Activated gamma-delta T cell treated with anti-CD3 and anti-CD28 coated beads, Interleukin-2, amount 50 U/mL, for 16 hours (primary cell): ENCODE data around the gene PAX5.

Experiments
- DNase-seq: peaks from one replicate; pipeline ENCODE4 v3.0.0-alpha.2; 2020; ENCODE audit warnings: low read depth

Gene PAX5

DNA sequence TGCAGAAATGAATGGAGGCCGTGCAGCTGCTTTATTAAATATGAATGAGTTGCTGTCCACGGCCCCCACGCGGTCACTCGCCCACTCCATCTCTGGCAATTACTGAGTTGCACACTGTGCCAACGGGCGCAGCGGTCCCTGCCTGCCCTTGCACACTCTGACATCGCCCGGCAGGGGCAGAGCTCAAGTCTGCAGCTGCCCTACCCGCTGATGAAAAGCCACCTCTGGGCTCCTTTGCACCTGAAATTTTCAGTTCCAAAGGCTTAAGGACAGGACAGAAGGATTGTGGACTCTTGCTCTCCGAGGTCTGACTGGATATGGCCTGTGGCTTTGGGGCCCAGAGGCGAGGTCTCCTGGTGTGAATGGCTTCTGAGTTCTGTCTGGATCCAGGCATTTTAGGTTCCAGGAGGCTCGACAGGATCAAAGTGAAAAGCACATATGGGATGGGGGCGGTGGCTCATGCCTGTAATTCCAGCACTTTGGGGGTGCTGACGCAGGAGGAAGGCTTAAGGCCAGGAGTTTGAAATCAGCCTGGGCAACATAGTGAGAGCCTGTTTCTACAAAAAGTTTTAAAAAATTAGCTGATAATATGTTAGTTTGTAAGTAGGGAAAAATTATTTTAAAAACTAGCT lies 201.8 kb downstream of the PAX5 start:
- no peak for DNase-seq

DNA sequence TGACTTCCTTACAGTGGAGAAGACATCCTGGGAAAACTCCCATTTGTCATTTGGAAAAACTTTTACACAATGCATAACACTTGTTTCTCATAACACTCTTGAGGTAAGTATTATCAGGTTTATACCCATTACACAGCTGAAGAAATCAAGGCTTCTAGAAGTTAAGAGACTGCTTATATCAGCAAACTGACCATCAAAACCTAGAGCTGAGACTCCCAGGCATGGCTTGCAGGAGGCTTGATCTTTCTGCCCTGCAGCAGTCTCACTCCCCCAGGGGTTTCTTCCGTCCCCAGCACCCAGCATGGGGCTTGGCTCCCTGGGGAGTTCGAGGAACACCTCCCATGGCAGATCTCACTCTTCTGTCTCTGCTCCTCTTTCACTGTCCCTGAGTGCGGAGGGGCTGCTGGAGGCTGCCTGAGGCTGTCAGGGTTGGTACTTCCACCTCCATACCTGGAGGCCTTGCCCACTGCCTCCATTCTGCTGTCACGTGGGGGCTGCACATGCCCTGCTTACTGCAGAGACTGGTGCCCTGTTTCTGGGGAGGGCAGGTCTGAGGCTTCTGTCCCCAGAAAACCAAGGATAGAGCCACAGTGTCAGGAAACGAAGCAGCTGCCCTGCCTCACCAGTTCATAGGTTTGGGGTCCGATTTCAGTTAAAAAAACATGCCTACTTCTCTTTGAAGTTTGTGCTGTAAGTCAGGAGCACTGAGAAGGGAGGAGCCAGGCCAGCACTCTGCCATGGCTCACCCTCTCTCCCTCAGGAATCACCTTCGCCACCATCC lies 202.5 kb downstream of the PAX5 start:
- DNase-seq, result no peak

GRCh38 chr9:36828611-36829013 lies 205.5 kb downstream of the PAX5 start:
- DNase-seq, result no peak

- DNase-seq, result no peak
Observed at GRCh38 chr9:36827593-36827992, 206.5 kb downstream of the PAX5 start.

DNA sequence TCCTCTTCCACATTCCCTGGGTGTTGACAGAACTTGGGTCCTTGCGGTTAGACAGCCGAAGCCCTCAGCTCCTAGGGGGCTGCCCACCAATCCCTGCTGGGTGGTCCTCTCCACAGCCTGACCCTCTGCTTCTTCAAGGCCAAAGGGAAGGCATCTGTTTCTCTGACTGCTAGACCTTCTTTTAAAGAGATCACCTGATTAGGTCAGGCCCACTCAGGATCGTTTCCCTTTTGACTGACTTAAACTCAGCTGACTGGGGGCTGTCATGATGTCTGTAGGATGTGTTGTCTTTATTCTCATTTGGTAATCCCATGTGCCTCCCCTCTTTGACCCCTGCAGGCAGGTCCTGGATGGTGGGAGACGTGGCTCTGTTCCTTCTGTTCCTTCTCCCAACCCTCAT lies 207.5 kb downstream of the PAX5 start:
- no peak for DNase-seq

DNA sequence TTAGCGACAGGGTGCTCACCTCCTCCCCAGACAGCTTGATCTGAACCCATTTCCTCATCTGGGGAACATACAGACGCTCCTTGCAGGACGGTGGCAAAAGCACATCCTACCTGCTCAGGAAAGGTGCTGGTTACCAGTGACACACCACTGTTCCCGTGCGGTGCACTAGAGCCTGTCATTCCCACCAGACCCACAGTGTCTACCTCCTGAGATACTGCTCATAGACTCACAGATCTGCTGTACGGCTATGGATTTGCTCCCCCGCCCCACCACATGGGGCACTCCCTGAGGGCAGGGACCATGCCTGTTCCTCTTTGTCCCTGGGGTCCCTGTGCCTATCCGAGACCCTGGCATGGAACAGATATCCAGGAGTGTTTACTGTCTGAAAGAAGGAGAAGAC lies 208.9 kb downstream of the PAX5 start:
- DNase-seq, result no peak

- no peak for DNase-seq
Observed at GRCh38 chr9:36823934-36824333, 210.1 kb downstream of the PAX5 start.

- no peak for DNase-seq
Observed at GRCh38 chr9:36823466-36823865, 210.6 kb downstream of the PAX5 start.

- no peak for DNase-seq
Observed at GRCh38 chr9:36822201-36822600, 211.9 kb downstream of the PAX5 start.

DNA sequence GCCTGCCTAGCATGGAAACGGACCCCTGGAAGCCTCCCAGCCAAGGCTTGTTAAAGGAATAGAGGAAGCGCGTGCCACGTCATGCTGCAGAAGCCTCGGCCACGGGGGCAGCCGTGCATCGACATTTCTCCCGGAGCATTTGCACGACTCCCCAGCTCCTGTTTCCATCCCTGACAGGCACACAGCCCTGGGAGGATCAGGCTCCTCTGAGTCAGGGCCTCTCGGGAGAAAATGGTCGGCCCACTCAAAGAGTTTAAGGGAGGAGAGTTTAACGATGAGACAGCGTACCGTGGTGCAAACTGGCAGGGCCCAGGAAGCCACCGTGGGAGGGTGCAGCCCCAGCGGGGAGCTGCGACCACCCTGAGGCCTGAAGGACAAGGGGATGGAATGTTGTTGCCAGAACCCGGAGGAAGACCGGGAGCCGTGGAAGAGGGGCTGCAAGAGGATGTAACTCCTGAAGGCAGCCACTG lies 213.6 kb downstream of the PAX5 start:
- no peak for DNase-seq

DNA sequence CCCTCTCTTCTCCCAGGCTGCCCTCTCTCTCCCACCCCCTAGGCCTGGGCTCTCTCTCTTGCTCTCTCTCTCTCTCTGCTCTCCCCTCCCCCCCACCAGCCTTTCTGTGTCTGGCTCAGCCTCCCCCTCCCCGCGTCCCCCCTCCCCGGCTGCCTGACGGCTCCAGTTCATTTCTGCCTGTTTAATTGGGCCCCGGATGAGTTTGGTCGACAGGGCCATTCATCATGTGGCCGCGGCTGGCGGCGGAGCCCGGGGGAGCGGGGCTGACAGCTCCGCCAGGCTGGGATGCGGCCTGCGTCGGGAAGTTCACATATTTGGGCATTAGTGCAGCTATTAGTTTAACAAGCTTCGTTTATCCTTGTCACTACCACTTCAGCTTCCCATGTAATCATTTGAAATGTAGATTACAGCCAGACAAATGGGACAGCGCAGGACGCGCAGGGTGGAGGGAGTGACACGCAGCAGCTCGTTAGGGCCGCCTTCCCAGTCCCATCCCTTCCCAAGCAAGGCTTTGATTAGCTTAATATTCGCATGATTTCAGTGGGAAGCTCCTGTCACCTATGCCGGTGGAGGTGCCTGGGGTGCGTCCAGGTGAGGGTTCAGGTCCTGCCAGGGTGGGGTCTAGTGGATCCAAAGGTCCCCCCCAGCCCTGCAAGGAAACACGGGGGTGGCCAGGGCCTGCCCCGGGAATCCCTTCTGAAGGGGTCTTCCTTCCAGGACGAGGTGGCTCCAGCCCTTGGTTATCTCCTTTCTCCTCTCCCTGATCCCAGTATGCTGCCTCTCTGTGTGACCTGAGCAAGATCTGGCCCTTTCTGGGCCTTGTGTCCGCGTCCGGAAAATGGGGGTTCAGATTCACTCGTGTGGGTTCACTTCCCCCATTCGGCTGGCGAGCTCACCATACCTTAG lies 214.8 kb downstream of the PAX5 start:
- no peak for DNase-seq

GRCh38 chr9:36818242-36818938 lies 215.7 kb downstream of the PAX5 start:
- DNase-seq, result no peak

DNA sequence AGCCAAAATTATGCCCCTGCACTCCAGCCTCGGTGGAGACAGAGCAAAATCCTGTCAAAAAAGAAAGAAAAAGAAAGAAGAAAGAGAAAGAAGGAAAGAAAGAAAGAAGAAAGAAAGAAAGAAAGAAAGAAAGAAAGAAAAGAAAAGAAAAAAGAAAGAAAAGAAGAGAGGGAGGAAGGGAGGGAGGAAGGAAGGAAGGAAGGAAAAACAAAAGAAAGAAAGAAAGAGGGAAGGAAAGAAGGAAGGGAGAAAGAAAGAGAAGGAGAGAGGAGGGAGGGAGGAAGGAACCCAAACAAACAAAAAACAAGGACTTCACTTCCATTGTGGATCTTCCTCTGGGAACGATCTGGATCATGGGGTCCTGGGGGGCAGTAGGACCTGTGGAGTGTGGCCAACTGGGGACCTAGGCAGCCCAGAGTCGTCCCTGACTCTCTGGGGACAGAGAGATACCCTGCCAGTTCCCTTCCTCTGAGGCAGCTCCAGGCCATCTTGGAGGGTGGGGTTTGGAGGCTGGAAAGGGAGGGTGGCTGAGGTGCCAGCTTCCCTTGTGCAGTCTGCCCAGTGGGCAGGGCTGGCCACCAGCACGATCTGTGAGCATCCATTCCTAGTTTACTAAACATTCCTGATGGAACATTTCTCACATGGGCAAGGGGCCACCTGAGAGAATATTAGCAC lies 216.8 kb downstream of the PAX5 start:
- no peak for DNase-seq

DNA sequence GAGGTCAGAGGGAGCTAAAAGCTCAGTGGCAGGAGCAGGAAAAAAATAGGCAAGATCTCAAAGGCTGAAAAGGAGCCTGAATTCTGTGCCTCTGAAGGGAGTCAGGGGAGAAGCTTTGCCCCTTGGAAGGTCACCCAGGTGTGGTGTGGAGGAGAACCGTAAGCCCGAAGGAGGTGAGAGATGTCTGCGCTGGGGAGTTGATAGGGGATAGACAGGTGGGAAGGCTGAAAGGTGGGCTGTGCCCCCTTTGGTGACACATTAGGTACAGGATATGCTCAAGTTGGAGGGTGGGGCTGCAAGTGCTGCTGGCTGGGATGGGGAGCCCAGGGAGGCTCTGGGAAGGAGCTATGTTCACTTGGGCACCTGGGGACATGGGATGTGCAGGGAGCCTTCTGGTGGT lies 217.7 kb downstream of the PAX5 start:
- DNase-seq, result no peak

DNA sequence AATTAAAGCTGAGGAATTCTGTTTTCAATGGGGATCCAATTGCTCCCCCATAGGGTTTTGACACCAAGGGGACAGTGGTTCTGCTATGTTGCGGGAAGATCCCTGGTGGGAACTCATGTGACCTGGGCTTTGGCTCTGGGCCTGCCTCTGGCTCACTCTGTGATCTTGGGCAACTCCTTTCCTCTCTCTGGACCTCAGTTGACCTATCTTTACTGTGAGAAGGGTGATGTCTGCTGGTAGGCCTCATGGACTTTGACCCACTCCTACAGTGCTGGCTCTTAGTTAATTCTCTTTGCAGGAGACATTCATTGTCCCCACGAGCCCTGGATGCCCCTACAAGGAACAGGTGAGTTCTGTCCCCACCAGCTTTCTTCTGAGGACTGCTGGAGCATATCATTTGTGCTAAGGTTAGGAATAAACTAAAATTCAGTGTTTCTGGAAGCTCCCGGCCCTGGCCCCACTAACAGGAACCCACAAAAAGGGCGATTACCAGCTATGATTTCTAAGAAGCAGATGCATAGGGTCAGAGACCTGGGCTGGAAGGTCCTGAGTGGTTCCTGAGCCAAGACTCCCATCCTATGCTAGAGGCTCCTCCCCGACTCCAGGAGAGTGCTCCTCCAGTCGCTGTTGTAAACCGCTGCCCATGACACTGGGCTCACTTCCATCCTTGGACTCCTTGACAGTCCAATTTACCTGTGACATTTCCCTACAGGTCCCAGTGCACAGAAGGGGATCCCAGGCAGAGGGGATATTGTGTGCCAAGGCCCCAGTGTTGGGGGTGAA lies 218.3 kb downstream of the PAX5 start:
- no peak for DNase-seq

DNA sequence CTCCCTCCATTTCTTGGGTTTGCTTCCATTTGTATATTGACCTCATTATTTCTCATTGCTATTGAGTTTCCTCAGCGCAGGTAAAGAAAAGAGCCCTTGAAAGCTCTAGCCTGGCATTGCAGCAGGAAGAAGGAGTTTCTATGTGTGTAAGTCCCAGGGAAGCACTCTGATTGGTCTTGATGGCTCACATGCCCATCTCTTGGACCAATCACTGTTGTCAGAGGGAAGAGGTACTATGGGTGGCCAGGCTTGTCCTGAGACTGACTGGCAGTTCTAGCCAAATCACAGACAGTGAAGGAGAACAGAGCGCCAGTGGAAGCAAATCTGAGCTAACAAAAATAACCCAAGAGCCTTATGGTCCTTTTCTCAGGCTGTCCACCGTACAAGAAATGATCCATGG lies 219.0 kb downstream of the PAX5 start:
- DNase-seq, result no peak

DNA sequence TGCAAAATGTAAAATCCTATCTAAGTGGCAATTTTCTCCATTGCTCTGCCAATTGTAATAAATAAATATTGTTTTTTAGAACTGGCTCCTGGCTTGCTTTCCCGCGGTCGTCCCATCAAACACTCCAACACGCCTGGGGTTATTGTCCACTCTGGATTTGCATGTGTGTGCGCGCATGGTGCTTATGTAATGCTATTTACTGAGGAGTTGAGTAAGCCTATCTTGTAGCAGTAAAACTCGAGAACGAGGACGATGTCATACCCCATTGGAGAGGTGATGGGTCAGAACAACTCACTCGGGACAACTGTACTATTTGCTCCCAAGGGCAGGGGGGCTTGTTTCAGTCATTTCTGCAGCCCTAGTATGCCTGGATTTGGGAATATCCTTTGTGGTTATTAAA lies 220.9 kb downstream of the PAX5 start:
- no peak for DNase-seq

DNA sequence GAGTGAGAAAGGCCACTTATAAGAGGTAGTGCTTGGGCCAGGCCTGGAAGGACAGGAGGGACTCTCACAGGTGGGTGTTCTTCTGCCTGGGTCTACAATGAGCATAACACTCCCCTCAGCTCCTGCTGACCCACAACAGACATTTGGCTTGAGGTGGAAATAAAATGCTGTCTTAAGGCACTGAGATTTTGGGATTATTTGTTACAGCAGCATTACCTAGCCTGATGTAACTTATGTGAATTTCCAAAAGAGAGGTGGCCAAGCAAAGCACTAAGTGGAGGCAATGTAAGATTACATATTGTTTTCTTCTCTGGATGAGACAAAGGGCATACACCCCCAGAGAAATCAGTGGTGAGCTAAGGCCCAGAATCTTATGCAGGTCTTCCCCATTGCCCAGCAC lies 221.5 kb downstream of the PAX5 start:
- no peak for DNase-seq

DNA sequence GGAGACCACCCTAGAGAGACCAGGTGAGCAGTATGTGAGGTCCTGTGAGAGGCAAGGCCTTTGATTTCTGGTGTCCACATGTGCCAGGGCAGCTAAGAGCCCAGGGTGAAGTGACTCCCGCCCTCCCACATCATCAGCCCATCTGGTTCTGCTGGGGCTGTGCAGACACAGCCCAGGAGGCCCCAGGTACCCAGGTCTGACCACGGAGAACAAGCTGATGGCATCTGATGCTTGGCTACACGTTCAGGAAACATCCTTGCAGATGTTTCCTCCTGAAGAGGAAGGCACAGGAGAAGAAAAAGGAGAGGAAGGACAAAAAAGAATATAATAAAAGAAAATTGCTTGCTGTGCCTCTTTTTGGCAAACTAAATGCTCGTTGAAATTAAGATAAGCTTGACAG lies 225.8 kb downstream of the PAX5 start:
- DNase-seq, result no peak

DNA sequence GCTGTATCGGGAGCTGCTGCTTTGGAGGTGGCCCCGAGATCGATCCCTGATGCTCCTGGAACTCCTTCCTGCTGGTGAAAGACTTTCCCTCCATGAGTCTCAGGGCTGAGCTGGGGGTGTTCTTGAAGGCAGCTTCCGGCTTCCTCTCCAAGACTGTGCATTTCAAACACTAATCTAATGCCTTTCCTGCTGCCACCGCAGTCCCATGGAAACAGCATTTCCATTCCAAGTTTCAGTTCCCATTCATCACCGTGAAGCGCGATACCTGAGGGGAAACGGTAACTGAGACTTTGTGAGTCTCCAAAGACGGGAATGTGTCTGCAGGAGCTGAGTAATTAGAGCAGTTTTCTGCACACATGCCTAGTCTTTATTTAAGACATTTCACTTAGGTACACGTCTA lies 230.1 kb downstream of the PAX5 start:
- DNase-seq, result no peak
